Measurements from ENCODE around the gene CRCP. TPM values are rescaled to one million over a fixed set of nuclear protein-coding genes. Genes with fewer than 3 reads are reported as not detected.
"Not testable (repeated sequence)": the region's sequence is repeated elsewhere in the genome, so short reads cannot be mapped to it uniquely, and the experiment has no call there.

Gene CRCP
- total RNA-seq, 1 experiment from 2014 or later = 32.4 TPM

DNA sequence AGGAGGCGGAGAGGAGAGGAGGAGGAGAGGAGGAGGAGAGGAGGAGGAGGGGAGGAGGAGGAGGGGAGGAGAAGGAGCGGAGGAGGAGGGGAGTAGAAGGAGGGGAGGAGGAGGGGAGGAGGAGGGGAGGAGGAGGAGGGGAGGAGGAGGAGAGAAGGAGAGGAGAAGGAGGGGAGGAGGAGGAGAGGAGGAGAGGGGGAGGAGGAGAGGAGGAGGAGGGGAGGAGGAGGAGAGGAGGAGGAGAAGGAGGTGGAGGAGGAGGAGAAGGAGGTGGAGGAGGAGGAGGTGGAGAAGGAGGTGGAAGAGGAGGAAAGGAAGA is 15.5 kb upstream of the CRCP start:
- no peak for TF ChIP-seq CTCF (conservative IDR thresholded peaks at IDR 0.05)
- TF ChIP-seq EZH2 (IDR thresholded peaks at IDR 0.05; ENCODE audit: low read depth) = no peak
- no TSS peak for BruUV-seq (replicated peaks)
- H3K36me3 ChIP-seq (ENCODE audit: low read depth) = no peaks in the 10 kb centered on the region
- H3K27ac ChIP-seq = no peak overlapping the region
- H3K4me1 ChIP-seq (replicated peaks; ENCODE audit: insufficient read depth) = peaks cover 10% of the 10 kb centered on the region
- CTCF ChIA-PET = no interaction called here
- no peaks in the 10 kb centered on the region for H3K9me2 ChIP-seq (ENCODE audit: insufficient read depth)
- H3F3A ChIP-seq (ENCODE audit: insufficient read depth, low read depth) = peaks cover 19% of the 10 kb centered on the region
- H4K20me1 ChIP-seq (ENCODE audit: insufficient read depth) = no peaks in the 10 kb centered on the region
- no peak overlapping the region for H2AFZ ChIP-seq
- POLR2A ChIA-PET (ENCODE audit: unreplicated experiment) = no interaction called here
- peak overlapping the region; percentile 83 for H3K4me2 ChIP-seq
- H3K79me2 ChIP-seq (ENCODE audit: low read depth) = no peaks in the 10 kb centered on the region
- intact Hi-C loops (cut with micrococcal nuclease; ENCODE audit: unreplicated experiment) = no loop called here
- no peak for DNase-seq
- no peaks in the 10 kb centered on the region for H3K9me3 ChIP-seq (ENCODE audit: insufficient read depth, low read depth)
- no peaks in the 10 kb centered on the region for H3K27me3 ChIP-seq (ENCODE audit: insufficient read depth, low read depth)
- H3K4me3 ChIP-seq = no peak overlapping the region

- BruUV-seq (replicated peaks) = no TSS peak
- peaks cover 10% of the 10 kb centered on the region for H3K4me1 ChIP-seq (replicated peaks; ENCODE audit: insufficient read depth)
- H3K36me3 ChIP-seq (ENCODE audit: low read depth) = no peaks in the 10 kb centered on the region
- H3K27ac ChIP-seq = peak overlapping the region; percentile 66
- H3K9me3 ChIP-seq (ENCODE audit: insufficient read depth, low read depth) = no peaks in the 10 kb centered on the region
- H3K9me2 ChIP-seq (ENCODE audit: insufficient read depth) = no peaks in the 10 kb centered on the region
- ChIA-PET CTCF (interaction anchor here (0.7 kb wide), 1 partner anchor 181 kb away, joined by 11 read pairs; no protein-coding TSS in a partner anchor), POLR2A (ENCODE audit: unreplicated experiment) (interaction anchor here (0.6 to 0.7 kb wide), 4 partner anchors 15 to 745 kb away, joined by 4 to 11 read pairs (median 6); partner anchors contain the start of genes ASL and CRCP)
- TF ChIP-seq EZH2 (IDR thresholded peaks at IDR 0.05; ENCODE audit: low read depth) (no peak), CTCF (conservative IDR thresholded peaks at IDR 0.05) (no peak)
- peak; percentile 85 to 89 for DNase-seq
- no peaks in the 10 kb centered on the region for H3K79me2 ChIP-seq (ENCODE audit: low read depth)
- no peaks in the 10 kb centered on the region for H4K20me1 ChIP-seq (ENCODE audit: insufficient read depth)
- peak overlapping the region; percentile 83 for H3K4me2 ChIP-seq
- peaks cover 19% of the 10 kb centered on the region for H3F3A ChIP-seq (ENCODE audit: insufficient read depth, low read depth)
- intact Hi-C loops (cut with micrococcal nuclease; ENCODE audit: unreplicated experiment) = no loop called here
- peak overlapping the region; percentile 75 for H2AFZ ChIP-seq
- no peaks in the 10 kb centered on the region for H3K27me3 ChIP-seq (ENCODE audit: insufficient read depth, low read depth)
- peak overlapping the region; percentile 49; the same call in 1 of the 2 replicates for H3K4me3 ChIP-seq
Measured at GRCh38 chr7:66099551-66100407, 14.9 kb upstream of the CRCP start.

DNA sequence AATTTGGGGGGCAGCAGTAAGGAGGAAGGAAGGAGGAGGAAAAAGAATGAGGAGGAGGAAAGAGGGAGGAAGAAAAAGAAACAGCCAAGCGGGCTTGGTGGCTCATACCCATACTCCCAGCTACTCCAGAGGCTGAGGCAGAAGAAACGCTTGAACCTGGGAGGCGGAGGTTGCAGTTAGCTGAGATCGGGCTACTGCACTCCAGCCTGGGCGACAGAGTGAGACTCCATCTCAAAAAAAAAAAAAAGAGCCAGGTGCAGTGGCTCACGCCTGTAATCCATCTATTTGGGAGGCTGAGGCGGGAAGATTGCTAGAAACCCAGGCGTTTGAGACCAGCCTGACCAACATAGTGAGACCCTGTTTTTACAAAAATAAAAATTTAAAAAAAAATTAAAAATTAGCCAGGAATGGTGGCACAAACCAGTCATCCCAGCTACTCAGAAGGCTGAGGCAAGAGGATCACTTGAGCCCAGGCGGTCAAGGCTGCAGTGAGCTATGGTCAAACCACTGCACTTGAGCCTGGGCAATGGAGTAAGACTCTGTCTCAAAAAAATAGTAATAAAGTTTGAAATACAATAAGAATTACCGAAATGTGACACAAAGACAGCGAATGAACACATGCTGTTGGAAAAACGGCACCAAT is 14.1 kb upstream of the CRCP start:
- intact Hi-C loops (cut with micrococcal nuclease; ENCODE audit: unreplicated experiment) = no loop called here
- ChIA-PET CTCF (interaction anchor here (0.7 kb wide), 1 partner anchor 180 kb away, joined by 11 read pairs; no protein-coding TSS in a partner anchor), POLR2A (ENCODE audit: unreplicated experiment) (interaction anchor here (0.6 to 0.7 kb wide), 6 partner anchors 14 to 1202 kb away, joined by 3 to 11 read pairs (median 4); partner anchors contain the start of genes ASL and CRCP)
- Histone ChIP-seq H3K4me3 (peak overlapping the region; percentile 49; the same call in 1 of the 2 replicates), H3K9me3 (ENCODE audit: insufficient read depth, low read depth) (no peaks in the 10 kb centered on the region), H3K36me3 (ENCODE audit: low read depth) (no peaks in the 10 kb centered on the region), H3K27ac (peak overlapping the region; percentile 66), H3K4me2 (peak overlapping the region; percentile 83), H4K20me1 (ENCODE audit: insufficient read depth) (no peaks in the 10 kb centered on the region), H3K4me1 (replicated peaks; ENCODE audit: insufficient read depth) (peaks cover 10% of the 10 kb centered on the region), H3K79me2 (ENCODE audit: low read depth) (no peaks in the 10 kb centered on the region), H2AFZ (peak overlapping the region; percentile 75), H3K9me2 (ENCODE audit: insufficient read depth) (no peaks in the 10 kb centered on the region), H3K27me3 (ENCODE audit: insufficient read depth, low read depth) (no peaks in the 10 kb centered on the region), H3F3A (ENCODE audit: insufficient read depth, low read depth) (peaks cover 19% of the 10 kb centered on the region)
- no peak for DNase-seq
- TSS peak; percentile 43 for BruUV-seq (replicated peaks)
- no peak for TF ChIP-seq EZH2 (IDR thresholded peaks at IDR 0.05; ENCODE audit: low read depth)
- no peak for TF ChIP-seq CTCF (conservative IDR thresholded peaks at IDR 0.05)

DNA sequence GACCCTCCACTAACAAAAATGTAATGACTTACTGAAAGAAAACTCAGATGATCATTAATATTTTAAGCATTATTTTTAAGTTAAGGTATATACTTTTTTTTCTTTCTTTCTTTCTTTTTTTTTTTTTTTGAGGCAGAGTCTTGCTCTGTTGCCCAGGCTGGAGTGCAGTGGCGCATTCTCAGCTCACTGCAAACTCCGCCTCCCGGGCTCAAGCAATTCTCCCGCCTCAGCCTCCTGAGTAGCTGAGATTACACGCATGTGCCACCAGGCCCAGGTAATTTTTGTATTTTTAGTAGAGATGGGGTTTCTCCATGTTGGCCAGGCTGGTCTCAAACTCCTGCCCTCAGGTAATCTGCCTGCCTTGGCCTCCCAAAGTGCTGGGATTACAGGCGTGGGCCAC is 12.5 kb upstream of the CRCP start:
- POLR2A ChIA-PET (ENCODE audit: unreplicated experiment); H4K20me1 ChIP-seq (ENCODE audit: insufficient read depth); H3K27ac ChIP-seq; H3K36me3 ChIP-seq (ENCODE audit: low read depth); intact Hi-C loops (cut with micrococcal nuclease; ENCODE audit: unreplicated experiment); H3K4me3 ChIP-seq; BruUV-seq (replicated peaks); H3K9me3 ChIP-seq (ENCODE audit: insufficient read depth, low read depth); H3K4me2 ChIP-seq; H2AFZ ChIP-seq; DNase-seq; H3K9me2 ChIP-seq (ENCODE audit: insufficient read depth); H3K79me2 ChIP-seq (ENCODE audit: low read depth); H3K27me3 ChIP-seq (ENCODE audit: insufficient read depth, low read depth): not testable (repeated sequence)
- Histone ChIP-seq H3K4me1 (replicated peaks; ENCODE audit: insufficient read depth) (peaks cover 10% of the 10 kb centered on the region), H3F3A (ENCODE audit: insufficient read depth, low read depth) (peaks cover 18% of the 10 kb centered on the region)
- CTCF ChIA-PET = interaction anchor here (0.6 kb wide), 1 partner anchor 115 kb away, joined by 3 read pairs; no protein-coding TSS in a partner anchor

DNA sequence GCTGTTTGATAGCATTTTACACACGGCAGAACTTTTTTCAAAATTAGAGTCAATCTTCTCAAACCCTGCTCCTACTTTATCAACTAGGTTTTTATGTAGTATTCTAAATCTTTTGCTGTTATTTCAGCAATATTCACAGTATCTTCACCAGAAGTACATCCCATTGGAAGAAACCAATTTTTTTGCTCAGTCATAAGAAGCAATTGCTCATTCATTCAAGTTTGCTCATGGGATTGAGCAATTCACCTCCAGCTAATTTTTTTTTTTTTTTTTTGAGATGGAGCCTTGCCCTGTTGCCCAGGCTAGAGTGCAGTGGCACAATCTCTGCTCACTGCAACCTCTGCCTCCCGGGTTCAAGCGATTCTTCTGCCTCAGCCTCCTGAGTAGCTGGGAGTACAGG is 10.7 kb upstream of the CRCP start:
- H3K9me3 ChIP-seq (ENCODE audit: insufficient read depth, low read depth); H3K9me2 ChIP-seq (ENCODE audit: insufficient read depth); BruUV-seq (replicated peaks); CTCF ChIA-PET; H3K36me3 ChIP-seq (ENCODE audit: low read depth); H4K20me1 ChIP-seq (ENCODE audit: insufficient read depth); H3K4me2 ChIP-seq; intact Hi-C loops (cut with micrococcal nuclease; ENCODE audit: unreplicated experiment); H2AFZ ChIP-seq; DNase-seq; H3K79me2 ChIP-seq (ENCODE audit: low read depth); H3K4me3 ChIP-seq; POLR2A ChIA-PET (ENCODE audit: unreplicated experiment); H3K27me3 ChIP-seq (ENCODE audit: insufficient read depth, low read depth): not testable (repeated sequence)
- H3F3A ChIP-seq (ENCODE audit: insufficient read depth, low read depth) = peaks cover 12% of the 10 kb centered on the region
- H3K27ac ChIP-seq = 0 out of 2 replicates have a peak overlapping the region, but pooled peaks have one; percentile 12
- H3K4me1 ChIP-seq (replicated peaks; ENCODE audit: insufficient read depth) = peaks cover 10% of the 10 kb centered on the region

Measured in PC-9 (cell line).